ENCODE data around the gene DRD2. TPM values are rescaled to one million over a fixed set of nuclear protein-coding genes. Genes with fewer than 3 reads are reported as not detected.

DRD2 gene
- total and polyA plus RNA-seq, 2 experiments from 2014 or later: 0.07 to 0.24 TPM

DNA sequence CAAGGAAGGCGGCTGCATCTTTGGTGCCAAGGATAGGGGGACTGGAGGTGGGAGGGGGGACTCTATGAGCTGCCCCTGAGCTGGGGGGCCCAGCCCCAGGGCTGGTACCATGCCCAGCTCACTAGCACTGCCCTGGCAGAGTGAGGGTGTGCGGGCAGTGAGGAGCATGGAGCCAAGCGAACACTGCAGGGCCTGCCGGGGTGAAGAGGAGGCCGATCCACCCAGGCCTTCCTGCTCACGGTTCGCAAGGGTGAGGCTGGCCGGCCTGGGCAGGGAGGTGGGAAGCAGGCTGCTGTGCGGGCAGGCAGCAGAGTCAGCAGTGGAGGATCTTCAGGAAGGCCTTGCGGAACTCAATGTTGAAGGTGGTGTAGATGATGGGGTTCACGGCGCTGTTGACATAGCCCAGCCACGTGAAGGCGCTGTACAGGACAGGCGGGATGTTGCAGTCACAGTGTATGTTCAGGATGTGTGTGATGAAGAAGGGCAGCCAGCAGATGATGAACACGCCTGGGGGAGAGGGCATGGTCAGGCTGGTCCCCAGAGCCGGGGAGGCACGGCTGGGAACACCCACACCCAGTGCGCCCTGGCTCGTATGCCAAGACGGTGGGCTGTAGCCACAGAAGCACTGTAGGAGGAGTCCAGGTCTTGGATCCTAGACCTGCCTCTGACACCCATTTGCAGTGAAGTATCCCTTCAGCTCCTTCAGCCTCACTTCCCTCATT, 64.6 kb downstream of the DRD2 start:
- H3K4me3 ChIP-seq: no peak overlapping the region
- H3K27me3 ChIP-seq: no peaks in the 10 kb centered on the region
- no peaks in the 10 kb centered on the region for H3K9me3 ChIP-seq (ENCODE audit: low read depth)
- no peaks in the 10 kb centered on the region for H3K4me1 ChIP-seq (ENCODE audit: low read depth)
- H3K36me3 ChIP-seq: no peaks in the 10 kb centered on the region
- H3K27ac ChIP-seq: no peak overlapping the region
- DNase-seq (ENCODE audit: low read depth in 1 of 2, low spot score in 1 of 2): no peak
- TF ChIP-seq, protein P1, sequence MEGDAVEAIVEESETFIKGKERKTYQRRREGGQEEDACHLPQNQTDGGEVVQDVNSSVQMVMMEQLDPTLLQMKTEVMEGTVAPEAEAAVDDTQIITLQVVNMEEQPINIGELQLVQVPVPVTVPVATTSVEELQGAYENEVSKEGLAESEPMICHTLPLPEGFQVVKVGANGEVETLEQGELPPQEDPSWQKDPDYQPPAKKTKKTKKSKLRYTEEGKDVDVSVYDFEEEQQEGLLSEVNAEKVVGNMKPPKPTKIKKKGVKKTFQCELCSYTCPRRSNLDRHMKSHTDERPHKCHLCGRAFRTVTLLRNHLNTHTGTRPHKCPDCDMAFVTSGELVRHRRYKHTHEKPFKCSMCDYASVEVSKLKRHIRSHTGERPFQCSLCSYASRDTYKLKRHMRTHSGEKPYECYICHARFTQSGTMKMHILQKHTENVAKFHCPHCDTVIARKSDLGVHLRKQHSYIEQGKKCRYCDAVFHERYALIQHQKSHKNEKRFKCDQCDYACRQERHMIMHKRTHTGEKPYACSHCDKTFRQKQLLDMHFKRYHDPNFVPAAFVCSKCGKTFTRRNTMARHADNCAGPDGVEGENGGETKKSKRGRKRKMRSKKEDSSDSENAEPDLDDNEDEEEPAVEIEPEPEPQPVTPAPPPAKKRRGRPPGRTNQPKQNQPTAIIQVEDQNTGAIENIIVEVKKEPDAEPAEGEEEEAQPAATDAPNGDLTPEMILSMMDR (IDR thresholded peaks at IDR 0.05; ENCODE audit: low read depth, low read length): no peak

DNA sequence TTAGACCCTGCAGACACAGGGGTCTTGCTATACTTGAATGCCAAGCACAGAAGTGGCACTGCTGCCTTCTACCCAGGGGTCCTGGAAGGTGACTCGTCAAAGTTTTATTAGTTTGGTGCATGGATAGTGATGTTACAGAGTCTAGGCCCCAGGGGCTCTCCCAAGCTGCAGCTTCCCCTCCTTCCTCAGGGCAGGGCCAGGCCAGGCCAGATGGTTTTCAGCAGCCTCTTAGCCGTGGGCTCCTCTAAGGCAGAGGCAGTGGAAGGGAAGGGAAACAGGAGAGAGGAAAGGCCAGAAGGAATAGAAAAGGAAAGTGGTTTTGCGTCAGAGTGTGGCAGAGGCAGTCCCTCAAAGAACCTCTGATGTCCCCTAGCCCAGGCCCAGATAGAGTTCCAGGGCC, 65.7 kb downstream of the DRD2 start:
- Histone ChIP-seq H3K9me3 (ENCODE audit: low read depth) (no peaks in the 10 kb centered on the region), H3K4me1 (ENCODE audit: low read depth) (no peaks in the 10 kb centered on the region), H3K27me3 (no peaks in the 10 kb centered on the region), H3K27ac (no peak overlapping the region), H3K4me3 (no peak overlapping the region), H3K36me3 (no peaks in the 10 kb centered on the region)
- no peak for DNase-seq (ENCODE audit: low read depth in 1 of 2, low spot score in 1 of 2)
- TF ChIP-seq, protein P1 (IDR thresholded peaks at IDR 0.05; ENCODE audit: low read depth, low read length): no peak

DNA sequence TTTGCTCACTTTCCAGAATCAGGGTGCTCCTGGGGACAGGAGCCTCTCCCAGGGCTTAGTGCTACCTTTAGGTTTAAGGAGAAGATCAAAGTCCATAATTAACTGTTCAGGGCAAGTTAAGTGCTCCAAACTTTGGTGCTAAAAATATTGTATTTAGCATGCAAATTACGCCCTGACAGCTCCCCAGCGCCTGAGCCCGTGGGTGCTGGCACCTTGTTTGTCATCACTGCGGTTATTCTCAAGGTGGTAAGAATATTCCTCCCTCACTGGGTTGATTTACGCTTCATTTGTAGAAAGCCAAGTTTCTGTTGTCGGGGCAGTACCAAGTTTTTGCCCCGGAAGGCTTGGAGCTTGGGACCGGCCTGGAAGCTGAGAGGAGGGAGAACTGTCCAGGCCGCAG, 66.3 kb downstream of the DRD2 start:
- no peaks in the 10 kb centered on the region for H3K36me3 ChIP-seq
- H3K4me1 ChIP-seq (ENCODE audit: low read depth): no peaks in the 10 kb centered on the region
- no peaks in the 10 kb centered on the region for H3K27me3 ChIP-seq
- H3K9me3 ChIP-seq (ENCODE audit: low read depth): no peaks in the 10 kb centered on the region
- TF ChIP-seq, protein P1 (IDR thresholded peaks at IDR 0.05; ENCODE audit: low read depth, low read length): no peak
- no peak overlapping the region for H3K4me3 ChIP-seq
- no peak overlapping the region for H3K27ac ChIP-seq
- no peak for DNase-seq (ENCODE audit: low read depth in 1 of 2, low spot score in 1 of 2)

DNA sequence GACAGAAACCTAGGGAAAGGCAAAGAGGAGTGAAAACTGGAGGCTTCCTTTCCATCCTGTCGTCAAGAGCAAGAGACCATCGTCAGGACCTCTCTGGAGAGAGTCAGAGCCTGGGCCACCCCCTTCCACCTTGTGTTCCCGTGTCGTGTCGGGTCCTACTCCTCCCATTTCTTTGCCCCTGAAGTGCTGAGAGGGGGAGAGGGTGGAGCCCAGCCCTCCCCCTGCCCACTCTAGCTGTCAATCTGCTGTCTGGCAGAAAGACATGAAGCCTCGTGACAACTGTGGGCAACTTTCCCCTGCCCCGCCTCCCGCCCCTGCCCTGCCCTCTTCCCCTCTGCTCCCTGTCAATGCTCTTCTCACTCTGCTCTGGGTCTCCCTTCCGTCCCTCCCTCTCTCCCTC, 67.0 kb downstream of the DRD2 start:
- H3K4me3 ChIP-seq: no peak overlapping the region
- no peaks in the 10 kb centered on the region for H3K4me1 ChIP-seq (ENCODE audit: low read depth)
- no peak overlapping the region for H3K27ac ChIP-seq
- no peaks in the 10 kb centered on the region for H3K27me3 ChIP-seq
- H3K36me3 ChIP-seq: no peaks in the 10 kb centered on the region
- no peaks in the 10 kb centered on the region for H3K9me3 ChIP-seq (ENCODE audit: low read depth)
- TF ChIP-seq, protein P1 (IDR thresholded peaks at IDR 0.05; ENCODE audit: low read depth, low read length): no peak
- DNase-seq (ENCODE audit: low read depth in 1 of 2, low spot score in 1 of 2): no peak

DNA sequence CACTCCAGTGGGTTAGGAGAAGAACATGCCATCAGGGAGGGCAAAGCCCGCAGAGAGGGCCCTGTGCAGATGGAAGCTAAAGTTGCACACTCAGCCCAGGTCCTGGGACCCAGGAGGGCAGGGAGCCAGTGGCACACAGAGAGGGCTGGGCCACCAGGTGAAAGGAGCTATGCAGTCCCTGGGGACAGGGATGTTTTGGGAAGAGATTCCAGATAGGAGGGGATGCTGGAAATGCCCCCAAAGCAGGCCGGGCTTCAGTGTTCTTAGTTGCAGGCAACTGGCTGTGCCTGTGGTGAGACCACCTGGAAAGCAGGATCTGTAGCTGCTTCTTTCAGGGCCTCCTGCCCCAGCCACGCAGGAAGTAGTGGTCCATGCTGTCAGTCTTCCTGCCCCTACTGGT, 68.0 kb downstream of the DRD2 start:
- no peak overlapping the region for H3K4me3 ChIP-seq

More for the DNA sequence above, 68.0 kb downstream of the DRD2 start:
- no peaks in the 10 kb centered on the region for H3K4me1 ChIP-seq (ENCODE audit: low read depth)
- no peak overlapping the region for H3K27ac ChIP-seq
- TF ChIP-seq, protein P1 (IDR thresholded peaks at IDR 0.05; ENCODE audit: low read depth, low read length): no peak
- no peaks in the 10 kb centered on the region for H3K36me3 ChIP-seq
- no peak for DNase-seq (ENCODE audit: low read depth in 1 of 2, low spot score in 1 of 2)
- no peaks in the 10 kb centered on the region for H3K9me3 ChIP-seq (ENCODE audit: low read depth)
- no peaks in the 10 kb centered on the region for H3K27me3 ChIP-seq
